ENCODE measurements around the gene ATP5PO. TPM values are rescaled to one million over a fixed set of nuclear protein-coding genes. Genes with fewer than 3 reads are reported as not detected.

Gene ATP5PO
- total RNA-seq, 4 donors from 2014 or later = 184 to 354 (median 297) TPM

GRCh38 chr21:33878824-33879223 is 36.8 kb downstream of the ATP5PO start:
- Histone ChIP-seq H3K27me3 (peaks cover 0 to 9% (median 0%) of the 10 kb centered on the region in 4 donors), H3K4me1 (peaks cover 0 to 8% (median 5%) of the 10 kb centered on the region in 3 donors), H3K9me3 (no peaks in the 10 kb centered on the region), H3K36me3 (no peaks in the 10 kb centered on the region), H3K27ac (no peak overlapping the region), H3K4me3 (no peak overlapping the region)
- no peak for DNase-seq
- 82 to 90% methylated on average over 6 of the region's 6 CpGs for WGBS, 2 donors
- intact Hi-C loops (cut with DNase I) = no loop called here
- no peak for TF ChIP-seq POLR2A (IDR thresholded peaks at IDR 0.05)
- TF ChIP-seq, protein P1, sequence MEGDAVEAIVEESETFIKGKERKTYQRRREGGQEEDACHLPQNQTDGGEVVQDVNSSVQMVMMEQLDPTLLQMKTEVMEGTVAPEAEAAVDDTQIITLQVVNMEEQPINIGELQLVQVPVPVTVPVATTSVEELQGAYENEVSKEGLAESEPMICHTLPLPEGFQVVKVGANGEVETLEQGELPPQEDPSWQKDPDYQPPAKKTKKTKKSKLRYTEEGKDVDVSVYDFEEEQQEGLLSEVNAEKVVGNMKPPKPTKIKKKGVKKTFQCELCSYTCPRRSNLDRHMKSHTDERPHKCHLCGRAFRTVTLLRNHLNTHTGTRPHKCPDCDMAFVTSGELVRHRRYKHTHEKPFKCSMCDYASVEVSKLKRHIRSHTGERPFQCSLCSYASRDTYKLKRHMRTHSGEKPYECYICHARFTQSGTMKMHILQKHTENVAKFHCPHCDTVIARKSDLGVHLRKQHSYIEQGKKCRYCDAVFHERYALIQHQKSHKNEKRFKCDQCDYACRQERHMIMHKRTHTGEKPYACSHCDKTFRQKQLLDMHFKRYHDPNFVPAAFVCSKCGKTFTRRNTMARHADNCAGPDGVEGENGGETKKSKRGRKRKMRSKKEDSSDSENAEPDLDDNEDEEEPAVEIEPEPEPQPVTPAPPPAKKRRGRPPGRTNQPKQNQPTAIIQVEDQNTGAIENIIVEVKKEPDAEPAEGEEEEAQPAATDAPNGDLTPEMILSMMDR (IDR thresholded peaks at IDR 0.05) = no peak

DNA sequence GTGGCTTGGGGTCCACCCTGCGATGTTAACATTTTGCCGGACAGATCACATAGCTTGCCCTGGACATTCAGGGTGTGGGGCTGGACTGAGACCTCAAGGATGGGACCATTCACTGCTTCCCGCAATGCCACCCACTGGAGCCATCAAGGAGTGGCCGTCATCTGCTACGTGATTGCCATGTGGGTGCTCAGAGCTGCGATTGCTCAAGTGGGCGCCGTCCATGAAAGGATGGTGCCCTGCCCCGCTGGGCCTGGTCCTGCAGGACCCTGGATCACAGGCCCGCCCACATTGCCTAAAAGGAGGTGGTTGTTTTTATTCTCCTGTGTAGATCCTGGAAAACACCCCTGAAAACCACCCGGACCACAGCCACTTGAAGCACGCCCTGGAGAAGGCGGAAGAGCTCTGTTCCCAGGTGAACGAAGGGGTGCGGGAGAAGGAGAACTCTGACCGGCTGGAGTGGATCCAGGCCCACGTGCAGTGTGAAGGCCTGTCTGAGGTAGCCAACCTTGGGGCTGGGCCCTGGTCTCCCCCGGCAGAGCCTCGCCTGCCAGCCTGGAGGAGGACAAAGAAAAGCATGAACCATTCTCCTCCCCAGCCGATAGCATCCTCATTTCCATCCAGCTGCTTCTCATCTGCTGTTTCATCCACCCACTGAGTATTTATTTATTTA is 40.4 kb downstream of the ATP5PO start:
- H3K4me1 ChIP-seq = no peaks in the 10 kb centered on the region
- TF ChIP-seq POLR2A (IDR thresholded peaks at IDR 0.05) = no peak
- TF ChIP-seq, protein P1 (IDR thresholded peaks at IDR 0.05) = no peak
- H3K4me3 ChIP-seq = no peak overlapping the region
- intact Hi-C loops (cut with DNase I) = no loop called here
- H3K9me3 ChIP-seq = no peaks in the 10 kb centered on the region
- no peak for DNase-seq
- no peaks in the 10 kb centered on the region for H3K27me3 ChIP-seq
- H3K36me3 ChIP-seq = no peaks in the 10 kb centered on the region
- no peak overlapping the region for H3K27ac ChIP-seq
- 94 to 100% methylated on average over 2 to 5 of the region's 20 CpGs for WGBS, 2 donors

DNA sequence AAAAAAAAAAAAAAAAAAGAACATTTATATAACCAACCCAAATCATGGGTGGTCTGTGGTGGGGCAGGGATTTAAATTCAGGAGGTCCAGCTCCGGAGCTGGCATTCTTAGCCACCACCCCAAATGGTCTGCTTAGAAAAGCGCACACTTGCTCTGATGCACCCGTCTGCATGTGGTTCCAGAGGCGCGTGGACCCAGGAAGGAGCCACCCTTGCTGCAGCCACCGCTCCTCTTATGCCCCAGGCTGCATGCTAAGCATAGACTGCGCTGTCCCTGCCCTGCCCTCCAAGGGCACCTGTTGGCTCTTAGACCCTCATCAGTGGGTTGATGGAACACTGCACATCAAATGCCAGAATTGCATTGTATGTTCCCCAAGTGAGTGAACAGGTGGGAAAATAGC is 41.4 kb downstream of the ATP5PO start:
- Histone ChIP-seq H3K9me3 (no peaks in the 10 kb centered on the region), H3K27ac (no peak overlapping the region)

GRCh38 chr21:33872881-33873515 is 42.6 kb downstream of the ATP5PO start:
- no peak for DNase-seq
- Histone ChIP-seq H3K36me3 (no peaks in the 10 kb centered on the region), H3K27ac (no peak overlapping the region), H3K4me3 (no peak overlapping the region), H3K9me3 (no peaks in the 10 kb centered on the region), H3K4me1 (no peaks in the 10 kb centered on the region), H3K27me3 (no peaks in the 10 kb centered on the region)
- intact Hi-C loops (cut with DNase I) = no loop called here
- TF ChIP-seq, protein P1 (IDR thresholded peaks at IDR 0.05) = no peak
- no peak for TF ChIP-seq POLR2A (IDR thresholded peaks at IDR 0.05)
- WGBS, 2 donors = 84 to 92% methylated on average over 3 to 4 of the region's 4 CpGs

More for the DNA sequence above, 41.4 kb downstream of the ATP5PO start:
- 89 to 95% methylated on average over 5 to 7 of the region's 7 CpGs for WGBS, 2 donors
- H3K4me3 ChIP-seq = no peak overlapping the region
- TF ChIP-seq POLR2A (IDR thresholded peaks at IDR 0.05) = no peak
- TF ChIP-seq, protein P1 (IDR thresholded peaks at IDR 0.05) = no peak
- intact Hi-C loops (cut with DNase I) = no loop called here
- H3K27me3 ChIP-seq = no peaks in the 10 kb centered on the region
- no peaks in the 10 kb centered on the region for H3K36me3 ChIP-seq
- H3K4me1 ChIP-seq = no peaks in the 10 kb centered on the region
- DNase-seq = no peak

DNA sequence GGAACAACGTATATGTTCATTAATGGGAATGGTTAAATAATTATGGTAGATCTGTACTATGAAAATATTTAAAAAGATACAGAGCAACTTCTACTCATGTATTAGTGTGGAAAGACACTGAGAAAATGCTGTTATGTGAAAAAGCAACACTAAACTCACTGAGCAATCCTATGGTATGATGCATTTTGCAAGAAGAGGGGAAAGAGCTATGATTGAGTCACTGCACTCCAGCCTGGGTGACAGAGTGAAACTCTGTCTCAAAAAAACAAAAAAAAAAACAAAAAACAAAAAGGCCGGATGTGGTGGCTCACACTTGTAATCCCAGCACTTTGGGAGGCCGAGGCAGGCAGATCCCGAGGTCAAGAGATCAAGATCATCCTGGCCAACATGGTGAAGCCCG is 44.4 kb downstream of the ATP5PO start:
- H3K4me1 ChIP-seq = no peaks in the 10 kb centered on the region

More for the DNA sequence above, 44.4 kb downstream of the ATP5PO start:
- TF ChIP-seq, protein P1 (IDR thresholded peaks at IDR 0.05) = no peak
- TF ChIP-seq POLR2A (IDR thresholded peaks at IDR 0.05) = no peak
- no peak overlapping the region for H3K27ac ChIP-seq
- H3K4me3 ChIP-seq = no peak overlapping the region
- H3K27me3 ChIP-seq = no peaks in the 10 kb centered on the region
- no peak for DNase-seq
- no peaks in the 10 kb centered on the region for H3K9me3 ChIP-seq
- no peaks in the 10 kb centered on the region for H3K36me3 ChIP-seq
- WGBS, 2 donors = 81 to 89% methylated on average over 5 of the region's 5 CpGs
- intact Hi-C loops (cut with DNase I) = no loop called here

Measured in esophagus squamous epithelium (tissue), 5 donors.